HL-60 (cell line): Measurements from ENCODE around the gene SORL1.

ENCODE experiments used
- DNase-seq, 2 experiments: peaks; one replicate each; pipeline ENCODE4 v3.0.0-alpha.2; 2010 to 2020; ENCODE audit warnings: low read depth in 1 of 2, low spot score in 1 of 2
- H3K27ac ChIP-seq: fragments of 250-450 bp; sonication (Bioruptor Pico); replicated peaks from 2 replicates; pipeline ENCODE4 v1.5.1; 2020; ENCODE audit warnings: mild to moderate bottlenecking, moderate library complexity
- H3K27me3 ChIP-seq: fragments of 250-450 bp; sonication (Bioruptor Pico); 2 replicates; pipeline ENCODE4 v1.5.1; 2021; ENCODE audit warnings: mild to moderate bottlenecking, moderate library complexity; ENCODE audit not compliant: insufficient read depth, poor library complexity, severe bottlenecking
- H3K4me3 ChIP-seq: replicated peaks from 2 replicates; pipeline ENCODE4 v1.5.1; 2011; ENCODE audit warnings: mild to moderate bottlenecking, control low read depth, low read length; ENCODE audit not compliant: insufficient read depth
- CTCF ChIP-seq: IDR thresholded peaks from one replicate; pipeline ENCODE4 v1.5.1; 2011; ENCODE audit warnings: low read length, control low read depth, inconsistent platforms; ENCODE audit not compliant: insufficient read depth
- GABPA ChIP-seq: IDR thresholded peaks from 2 replicates; pipeline ENCODE4 v1.6.1; 2012; ENCODE audit warnings: low read depth
- POLR2AphosphoS5 ChIP-seq: IDR thresholded peaks from 2 replicates; pipeline ENCODE4 v1.6.1; 2012; ENCODE audit warnings: low read depth
- REST ChIP-seq: IDR thresholded peaks from 2 replicates; pipeline ENCODE4 v1.6.1; 2012; ENCODE audit warnings: low read depth; ENCODE audit not compliant: insufficient replicate concordance
- SPI1 ChIP-seq: IDR thresholded peaks from 2 replicates; pipeline ENCODE4 v1.6.1; 2012; ENCODE audit warnings: low read depth, mild to moderate bottlenecking, borderline replicate concordance

SORL1 gene

GRCh38 chr11:121521145-121522042, 69.3 kb downstream of the SORL1 start:
- DNase-seq: peak in 1 of 2 experiments; percentile 19
- Histone ChIP-seq H3K4me3 (no peak overlapping the region), H3K27me3 (no peaks in the 10 kb centered on the region), H3K27ac (no peak overlapping the region)
- no peak for TF ChIP-seq SPI1
- no peak for TF ChIP-seq POLR2AphosphoS5
- no peak for TF ChIP-seq GABPA

GRCh38 chr11:121522043-121522941, 70.2 kb downstream of the SORL1 start:
- no peak for DNase-seq
- H3K27me3 ChIP-seq: no peaks in the 10 kb centered on the region
- H3K27ac ChIP-seq: no peak overlapping the region
- TF ChIP-seq GABPA (no peak), CTCF (no peak), POLR2AphosphoS5 (no peak), REST (no peak), SPI1 (no peak)
- H3K4me3 ChIP-seq: no peak overlapping the region

- Histone ChIP-seq H3K27me3 (no peaks in the 10 kb centered on the region), H3K27ac (no peak overlapping the region), H3K4me3 (no peak overlapping the region)
- TF ChIP-seq CTCF (no peak), GABPA (no peak), POLR2AphosphoS5 (no peak), SPI1 (no peak), REST (no peak)
- DNase-seq: no peak
Observed at GRCh38 chr11:121523581-121524232, 71.6 kb downstream of the SORL1 start.
